Measurements from ENCODE around the gene PNPLA7.

PNPLA7 gene

DNA sequence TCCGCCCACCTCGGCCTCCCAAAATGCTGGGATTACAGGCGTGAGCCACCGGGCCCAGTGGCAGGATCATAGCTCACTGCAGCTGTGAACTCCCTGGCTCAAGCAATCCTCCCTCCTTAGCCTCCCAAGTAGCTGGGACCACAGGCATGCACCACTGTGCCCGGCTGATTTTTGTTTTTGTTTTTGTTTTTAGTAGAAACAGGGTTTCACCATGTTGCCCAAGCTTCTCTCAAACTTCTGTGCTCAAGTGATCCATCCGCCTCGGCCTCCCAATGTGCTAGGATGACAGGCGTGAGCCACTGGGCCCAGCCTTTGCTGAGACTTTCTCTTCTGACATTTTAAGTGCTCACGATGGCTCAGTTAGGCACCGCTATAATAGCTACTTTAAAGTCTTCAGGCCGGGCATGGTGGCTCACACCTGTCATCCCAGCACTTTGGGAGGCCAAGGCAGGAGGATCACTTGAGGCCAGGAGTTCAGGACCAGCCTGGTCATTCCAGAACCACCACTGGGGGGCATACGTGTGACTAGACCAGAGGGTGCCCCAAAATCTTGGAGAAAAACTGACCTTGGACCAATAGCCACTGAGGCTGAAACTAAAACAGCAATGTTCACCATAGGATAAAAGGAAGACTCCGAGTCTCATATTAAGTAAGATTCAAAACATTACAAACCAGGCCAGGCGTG is 106.0 kb downstream of the PNPLA7 start:
- CTCF ChIA-PET, result interaction anchor here (0.6 to 2.6 kb wide), 8 partner anchors 9 to 207 kb away, joined by 3 to 12 read pairs (median 4); partner anchors contain the start of genes EXD3, NOXA1 and NRARP
- POLR2A ChIA-PET (ENCODE audit: low non-redundant PET), result interaction anchor here (0.7 to 1.5 kb wide), 2 partner anchors 21 to 43 kb away, joined by 3 to 7 read pairs; partner anchors contain the start of genes EXD3 and NOXA1
- TF ChIP-seq, protein P1, sequence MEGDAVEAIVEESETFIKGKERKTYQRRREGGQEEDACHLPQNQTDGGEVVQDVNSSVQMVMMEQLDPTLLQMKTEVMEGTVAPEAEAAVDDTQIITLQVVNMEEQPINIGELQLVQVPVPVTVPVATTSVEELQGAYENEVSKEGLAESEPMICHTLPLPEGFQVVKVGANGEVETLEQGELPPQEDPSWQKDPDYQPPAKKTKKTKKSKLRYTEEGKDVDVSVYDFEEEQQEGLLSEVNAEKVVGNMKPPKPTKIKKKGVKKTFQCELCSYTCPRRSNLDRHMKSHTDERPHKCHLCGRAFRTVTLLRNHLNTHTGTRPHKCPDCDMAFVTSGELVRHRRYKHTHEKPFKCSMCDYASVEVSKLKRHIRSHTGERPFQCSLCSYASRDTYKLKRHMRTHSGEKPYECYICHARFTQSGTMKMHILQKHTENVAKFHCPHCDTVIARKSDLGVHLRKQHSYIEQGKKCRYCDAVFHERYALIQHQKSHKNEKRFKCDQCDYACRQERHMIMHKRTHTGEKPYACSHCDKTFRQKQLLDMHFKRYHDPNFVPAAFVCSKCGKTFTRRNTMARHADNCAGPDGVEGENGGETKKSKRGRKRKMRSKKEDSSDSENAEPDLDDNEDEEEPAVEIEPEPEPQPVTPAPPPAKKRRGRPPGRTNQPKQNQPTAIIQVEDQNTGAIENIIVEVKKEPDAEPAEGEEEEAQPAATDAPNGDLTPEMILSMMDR (conservative IDR thresholded peaks at IDR 0.05; ENCODE audit: low read depth), result no peak
- no peak for DNase-seq (ENCODE audit: low spot score)
- peak overlapping the region; percentile 40 for H3K27ac ChIP-seq

- ChIA-PET CTCF (interaction anchor here (0.6 to 1.3 kb wide), 4 partner anchors 19 to 141 kb away, joined by 3 to 6 read pairs (median 4); partner anchors contain the start of genes EXD3, NOXA1 and NRARP), POLR2A (ENCODE audit: low non-redundant PET) (interaction anchor here (0.6 to 0.8 kb wide), 3 partner anchors 13 to 22 kb away, joined by 3 to 5 read pairs (median 5); partner anchors contain the start of gene NOXA1)
- H3K27ac ChIP-seq, result peak overlapping the region; percentile 35
- TF ChIP-seq, protein P1 (conservative IDR thresholded peaks at IDR 0.05; ENCODE audit: low read depth), result no peak
- no peak for DNase-seq (ENCODE audit: low spot score)
Observed at GRCh38 chr9:137441935-137442321, 108.3 kb downstream of the PNPLA7 start.

- peak; percentile 70 for DNase-seq (ENCODE audit: low spot score)
- TF ChIP-seq, protein P1 (conservative IDR thresholded peaks at IDR 0.05; ENCODE audit: low read depth), result no peak
- peak within 1 kb of the TSS; percentile 35 for H3K27ac ChIP-seq
- ChIA-PET CTCF (interaction anchor here (0.6 to 1.3 kb wide), 3 partner anchors 18 to 413 kb away, joined by 4 to 6 read pairs (median 5); partner anchors contain the start of genes EXD3 and NOXA1), POLR2A (ENCODE audit: low non-redundant PET) (interaction anchor here (0.6 to 0.8 kb wide), 3 partner anchors 14 to 22 kb away, joined by 3 to 5 read pairs (median 5); partner anchors contain the start of gene NOXA1)
Observed at GRCh38 chr9:137441289-137441934, 108.8 kb downstream of the PNPLA7 start, which contains the start of gene ENTPD8. Gene ENTPD8 (minus strand): TSS chr9:137441357. CDS start chr9:137438285, 3,072 bp downstream.

DNA sequence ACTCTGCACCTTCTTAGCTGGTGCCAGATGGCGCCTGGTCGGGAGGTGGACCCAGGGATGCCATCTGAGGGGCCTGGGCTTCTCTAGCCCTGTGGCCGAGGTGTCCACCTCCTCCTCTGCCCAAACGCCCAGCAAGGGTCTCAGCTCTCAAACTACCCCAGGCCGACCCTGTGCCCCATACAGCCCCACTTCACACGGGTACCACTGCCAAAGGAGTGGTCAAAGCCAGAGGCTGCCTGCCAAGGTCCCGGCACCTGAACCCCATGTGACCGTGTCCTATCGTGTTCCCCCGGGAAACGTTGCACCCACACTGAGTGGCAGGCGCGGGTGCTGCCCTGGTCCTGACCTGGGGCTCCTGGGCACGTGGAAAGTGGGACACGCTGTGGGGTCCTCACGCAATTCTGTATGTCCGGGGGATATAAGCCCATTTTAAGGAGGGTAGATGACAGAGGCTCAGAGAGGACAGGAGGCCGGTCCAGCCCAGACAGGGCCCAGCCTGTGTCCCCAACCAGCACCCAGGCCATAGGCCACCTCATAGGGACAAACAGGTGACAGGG is 111.0 kb downstream of the PNPLA7 start:
- H3K27ac ChIP-seq, result peak overlapping the region; percentile 84
- no peak for DNase-seq (ENCODE audit: low spot score)
- POLR2A ChIA-PET (ENCODE audit: low non-redundant PET), result no interaction called here
- CTCF ChIA-PET, result interaction anchor here (0.5 kb wide), 1 partner anchor 120 kb away, joined by 3 read pairs; no protein-coding TSS in a partner anchor
- TF ChIP-seq, protein P1 (conservative IDR thresholded peaks at IDR 0.05; ENCODE audit: low read depth), result no peak

DNA sequence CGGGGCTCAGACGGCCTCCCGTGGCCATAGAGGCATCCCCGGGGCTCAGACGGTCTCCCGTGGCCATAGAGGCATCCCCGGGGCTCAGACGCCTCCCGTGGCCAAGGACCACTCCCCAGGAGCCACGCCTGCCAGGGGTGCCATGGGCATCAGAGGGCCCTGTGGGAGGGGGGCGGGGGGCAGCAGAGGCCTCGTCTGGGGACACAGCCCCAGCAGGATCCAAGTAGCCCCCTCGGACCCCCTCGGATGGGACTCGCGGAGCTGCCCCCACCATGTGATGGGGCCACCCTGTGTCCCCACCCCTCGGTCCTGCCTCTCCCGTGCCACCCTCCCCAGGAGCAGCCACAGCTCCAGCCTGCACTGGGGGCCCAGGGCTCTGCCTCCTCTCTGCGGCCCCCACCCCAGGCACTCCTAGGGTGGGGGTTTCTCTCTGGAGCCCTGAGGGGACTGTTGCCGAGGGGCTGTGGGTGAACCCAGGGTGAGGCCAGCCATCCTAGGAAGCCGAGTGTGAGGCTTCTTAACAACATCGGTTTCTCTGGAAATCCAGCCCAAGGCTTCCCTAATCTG is 111.5 kb downstream of the PNPLA7 start:
- peak overlapping the region; percentile 84 for H3K27ac ChIP-seq
- TF ChIP-seq, protein P1 (conservative IDR thresholded peaks at IDR 0.05; ENCODE audit: low read depth), result no peak
- POLR2A ChIA-PET (ENCODE audit: low non-redundant PET), result no interaction called here
- DNase-seq (ENCODE audit: low spot score), result no peak
- CTCF ChIA-PET, result interaction anchor here (0.5 kb wide), 1 partner anchor 119 kb away, joined by 3 read pairs; no protein-coding TSS in a partner anchor

Measured in RWPE1 (cell line).